DOHH2 (cell line): Measurements from ENCODE around the gene DNAJC24.

Experiments used
- EZH2phosphoT487 ChIP-seq: fragments of 200-600 bp; sonication (generic); IDR thresholded peaks from 2 replicates; pipeline ENCODE4 v1.6.1; 2017; ENCODE audit warnings: borderline replicate concordance, mild to moderate bottlenecking, antibody characterized with exemption, low read length, moderate library complexity, mixed read lengths
- TF ChIP-seq, protein P1 (sequence below): fragments of 200-600 bp; sonication (generic); IDR thresholded peaks from one replicate; pipeline ENCODE4 v1.5.1; 2014; ENCODE audit warnings: antibody characterized with exemption, mild to moderate bottlenecking, low read depth, low read length; ENCODE audit not compliant: poor library complexity, severe bottlenecking

DNA sequence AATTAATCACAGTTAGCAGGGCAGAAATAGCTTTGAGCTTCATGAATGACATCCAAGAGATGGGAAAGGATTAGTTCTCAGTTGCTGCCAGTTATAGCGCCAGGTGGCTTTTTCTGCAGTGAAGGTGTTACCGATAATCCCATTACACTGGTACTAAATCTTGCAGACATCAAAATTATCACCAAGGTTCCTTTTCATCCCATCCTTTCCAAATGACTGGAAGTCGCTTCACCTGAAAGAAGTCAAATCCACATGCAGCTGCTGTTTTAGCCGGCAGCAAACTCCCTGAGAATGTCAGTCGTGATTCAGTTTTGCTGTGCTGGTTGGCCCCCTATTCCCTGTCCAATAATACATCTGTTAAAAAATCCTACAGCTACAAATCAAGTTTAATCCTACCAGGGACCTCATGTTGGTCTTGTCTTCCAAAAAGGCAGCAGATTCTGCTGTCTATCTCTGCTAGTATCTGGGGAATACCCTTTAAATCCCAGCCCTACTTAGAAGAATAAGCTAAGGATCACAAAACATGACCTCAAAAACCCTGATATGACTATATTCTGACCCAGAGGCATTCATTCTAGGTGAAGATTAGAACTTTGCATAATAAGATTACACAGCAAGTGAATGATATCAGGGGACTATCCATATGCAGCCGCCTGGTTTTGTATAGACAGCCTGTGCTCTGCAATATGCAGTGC is 108.0 kb downstream of the DNAJC24 start:
- TF ChIP-seq, protein P1, sequence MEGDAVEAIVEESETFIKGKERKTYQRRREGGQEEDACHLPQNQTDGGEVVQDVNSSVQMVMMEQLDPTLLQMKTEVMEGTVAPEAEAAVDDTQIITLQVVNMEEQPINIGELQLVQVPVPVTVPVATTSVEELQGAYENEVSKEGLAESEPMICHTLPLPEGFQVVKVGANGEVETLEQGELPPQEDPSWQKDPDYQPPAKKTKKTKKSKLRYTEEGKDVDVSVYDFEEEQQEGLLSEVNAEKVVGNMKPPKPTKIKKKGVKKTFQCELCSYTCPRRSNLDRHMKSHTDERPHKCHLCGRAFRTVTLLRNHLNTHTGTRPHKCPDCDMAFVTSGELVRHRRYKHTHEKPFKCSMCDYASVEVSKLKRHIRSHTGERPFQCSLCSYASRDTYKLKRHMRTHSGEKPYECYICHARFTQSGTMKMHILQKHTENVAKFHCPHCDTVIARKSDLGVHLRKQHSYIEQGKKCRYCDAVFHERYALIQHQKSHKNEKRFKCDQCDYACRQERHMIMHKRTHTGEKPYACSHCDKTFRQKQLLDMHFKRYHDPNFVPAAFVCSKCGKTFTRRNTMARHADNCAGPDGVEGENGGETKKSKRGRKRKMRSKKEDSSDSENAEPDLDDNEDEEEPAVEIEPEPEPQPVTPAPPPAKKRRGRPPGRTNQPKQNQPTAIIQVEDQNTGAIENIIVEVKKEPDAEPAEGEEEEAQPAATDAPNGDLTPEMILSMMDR: no peak
- no peak for TF ChIP-seq EZH2phosphoT487
